Sigmoid colon (tissue), 4 donors: ENCODE measurements around the gene B4GALT2.

ENCODE experiments used
- EP300 ChIP-seq, 4 donors: sonication (generic); formaldehyde crosslinking; IDR thresholded peaks; one replicate each; pipeline ENCODE4 v1.6.1; 2017; ENCODE audit warnings: antibody characterized with exemption in 4 of 4
- TF ChIP-seq, protein P1 (sequence below), 4 experiments: fragments of 450-650 bp in 3 of 4; fragments of 200-600 bp in 1 of 4; IDR thresholded peaks; one replicate each; pipeline ENCODE4 v1.5.1; 2016 to 2019; ENCODE audit warnings: antibody characterized with exemption in 4 of 4, mild to moderate bottlenecking in 3 of 4, moderate library complexity in 2 of 4

DNA sequence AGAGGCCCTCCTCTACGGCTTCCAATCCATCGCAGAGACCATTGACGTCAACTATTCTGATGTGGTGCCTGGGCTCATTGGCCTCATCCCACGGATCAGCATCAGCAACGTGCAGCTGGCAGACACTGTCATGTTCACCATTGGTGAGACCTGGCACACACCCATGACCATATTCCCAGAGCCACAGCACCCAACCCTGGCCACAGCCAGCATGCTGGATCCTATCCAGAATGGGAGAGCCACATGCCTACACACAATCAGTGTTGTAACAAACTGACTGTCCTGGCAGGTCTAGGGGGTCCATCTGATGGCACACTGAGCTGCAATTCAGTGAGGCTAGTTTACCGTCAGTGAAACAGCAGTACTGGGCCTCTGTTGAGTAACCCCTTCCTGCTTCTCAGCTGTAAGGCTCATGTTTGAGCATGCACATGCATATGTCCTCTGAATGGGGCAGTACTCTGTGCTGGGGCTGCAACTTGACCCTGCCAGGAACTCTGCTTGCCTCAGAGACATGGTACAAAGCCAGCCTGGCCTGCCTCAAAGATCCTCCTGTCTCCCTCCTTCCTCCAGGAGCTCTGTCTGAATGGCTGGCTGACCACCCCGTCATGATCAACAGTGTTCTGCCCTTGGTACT lies 21.5 kb upstream of the B4GALT2 start:
- TF ChIP-seq, protein P1, sequence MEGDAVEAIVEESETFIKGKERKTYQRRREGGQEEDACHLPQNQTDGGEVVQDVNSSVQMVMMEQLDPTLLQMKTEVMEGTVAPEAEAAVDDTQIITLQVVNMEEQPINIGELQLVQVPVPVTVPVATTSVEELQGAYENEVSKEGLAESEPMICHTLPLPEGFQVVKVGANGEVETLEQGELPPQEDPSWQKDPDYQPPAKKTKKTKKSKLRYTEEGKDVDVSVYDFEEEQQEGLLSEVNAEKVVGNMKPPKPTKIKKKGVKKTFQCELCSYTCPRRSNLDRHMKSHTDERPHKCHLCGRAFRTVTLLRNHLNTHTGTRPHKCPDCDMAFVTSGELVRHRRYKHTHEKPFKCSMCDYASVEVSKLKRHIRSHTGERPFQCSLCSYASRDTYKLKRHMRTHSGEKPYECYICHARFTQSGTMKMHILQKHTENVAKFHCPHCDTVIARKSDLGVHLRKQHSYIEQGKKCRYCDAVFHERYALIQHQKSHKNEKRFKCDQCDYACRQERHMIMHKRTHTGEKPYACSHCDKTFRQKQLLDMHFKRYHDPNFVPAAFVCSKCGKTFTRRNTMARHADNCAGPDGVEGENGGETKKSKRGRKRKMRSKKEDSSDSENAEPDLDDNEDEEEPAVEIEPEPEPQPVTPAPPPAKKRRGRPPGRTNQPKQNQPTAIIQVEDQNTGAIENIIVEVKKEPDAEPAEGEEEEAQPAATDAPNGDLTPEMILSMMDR (IDR thresholded peaks at IDR 0.05), result no peak
- TF ChIP-seq EP300 (IDR thresholded peaks at IDR 0.05), result no peak
